ENCODE results near the gene ENOX1. TPM values are rescaled to one million over a fixed set of nuclear protein-coding genes. Genes with fewer than 3 reads are reported as not detected.

The ENOX1 gene
- total RNA-seq, 4 donors from 2014 or later = 3.6 to 18.7 (median 5.7) TPM

DNA sequence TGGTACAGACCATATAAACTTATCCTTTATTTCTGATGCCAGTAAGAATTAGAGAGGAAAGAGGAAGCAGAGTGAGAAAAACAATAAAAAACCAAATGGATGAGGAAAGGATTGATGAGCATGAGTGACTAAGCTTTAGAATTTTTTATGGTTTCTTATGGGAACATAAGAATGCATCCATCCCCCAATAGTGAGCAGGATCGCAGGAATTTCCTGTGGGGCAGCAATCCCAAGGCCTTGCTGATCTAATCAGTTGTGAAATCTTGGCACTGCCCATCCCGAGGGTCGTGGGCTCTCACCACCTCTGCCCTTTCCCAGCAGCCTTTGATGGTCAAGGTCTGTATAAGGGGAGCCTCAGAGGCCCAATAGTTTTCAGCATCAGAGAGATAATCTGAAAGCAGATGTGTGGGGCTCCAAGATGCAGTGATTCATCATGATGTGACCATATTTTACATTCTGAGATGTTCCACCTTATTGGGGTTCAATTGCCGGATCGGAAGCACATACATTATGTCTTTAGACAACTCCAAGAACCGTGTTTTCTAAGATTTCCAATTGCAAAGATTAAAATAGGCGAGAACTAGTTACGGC lies 541.3 kb downstream of the ENOX1 start:
- H3K4me1 ChIP-seq = no peaks in the 10 kb centered on the region
- no peak overlapping the region for H3K27ac ChIP-seq
- H3K4me3 ChIP-seq = no peak overlapping the region
- no peak for DNase-seq
- H3K36me3 ChIP-seq = no peaks in the 10 kb centered on the region
- no peaks in the 10 kb centered on the region for H3K27me3 ChIP-seq
- intact Hi-C loops (cut with DNase I; ENCODE audit: low total_unique reads) = no loop called here
- H3K9me3 ChIP-seq = no peaks in the 10 kb centered on the region
- TF ChIP-seq, protein P1, sequence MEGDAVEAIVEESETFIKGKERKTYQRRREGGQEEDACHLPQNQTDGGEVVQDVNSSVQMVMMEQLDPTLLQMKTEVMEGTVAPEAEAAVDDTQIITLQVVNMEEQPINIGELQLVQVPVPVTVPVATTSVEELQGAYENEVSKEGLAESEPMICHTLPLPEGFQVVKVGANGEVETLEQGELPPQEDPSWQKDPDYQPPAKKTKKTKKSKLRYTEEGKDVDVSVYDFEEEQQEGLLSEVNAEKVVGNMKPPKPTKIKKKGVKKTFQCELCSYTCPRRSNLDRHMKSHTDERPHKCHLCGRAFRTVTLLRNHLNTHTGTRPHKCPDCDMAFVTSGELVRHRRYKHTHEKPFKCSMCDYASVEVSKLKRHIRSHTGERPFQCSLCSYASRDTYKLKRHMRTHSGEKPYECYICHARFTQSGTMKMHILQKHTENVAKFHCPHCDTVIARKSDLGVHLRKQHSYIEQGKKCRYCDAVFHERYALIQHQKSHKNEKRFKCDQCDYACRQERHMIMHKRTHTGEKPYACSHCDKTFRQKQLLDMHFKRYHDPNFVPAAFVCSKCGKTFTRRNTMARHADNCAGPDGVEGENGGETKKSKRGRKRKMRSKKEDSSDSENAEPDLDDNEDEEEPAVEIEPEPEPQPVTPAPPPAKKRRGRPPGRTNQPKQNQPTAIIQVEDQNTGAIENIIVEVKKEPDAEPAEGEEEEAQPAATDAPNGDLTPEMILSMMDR (IDR thresholded peaks at IDR 0.05) = no peak
- TF ChIP-seq POLR2A (IDR thresholded peaks at IDR 0.05) = no peak

GRCh38 chr13:43244481-43244880 lies 542.3 kb downstream of the ENOX1 start:
- H3K4me3 ChIP-seq = no peak overlapping the region
- DNase-seq = no peak
- intact Hi-C loops (cut with DNase I; ENCODE audit: low total_unique reads) = no loop called here
- no peaks in the 10 kb centered on the region for H3K9me3 ChIP-seq
- H3K27me3 ChIP-seq = no peaks in the 10 kb centered on the region
- no peak overlapping the region for H3K27ac ChIP-seq
- no peaks in the 10 kb centered on the region for H3K4me1 ChIP-seq
- no peak for TF ChIP-seq POLR2A (IDR thresholded peaks at IDR 0.05)
- TF ChIP-seq, protein P1 (IDR thresholded peaks at IDR 0.05) = no peak
- no peaks in the 10 kb centered on the region for H3K36me3 ChIP-seq

DNA sequence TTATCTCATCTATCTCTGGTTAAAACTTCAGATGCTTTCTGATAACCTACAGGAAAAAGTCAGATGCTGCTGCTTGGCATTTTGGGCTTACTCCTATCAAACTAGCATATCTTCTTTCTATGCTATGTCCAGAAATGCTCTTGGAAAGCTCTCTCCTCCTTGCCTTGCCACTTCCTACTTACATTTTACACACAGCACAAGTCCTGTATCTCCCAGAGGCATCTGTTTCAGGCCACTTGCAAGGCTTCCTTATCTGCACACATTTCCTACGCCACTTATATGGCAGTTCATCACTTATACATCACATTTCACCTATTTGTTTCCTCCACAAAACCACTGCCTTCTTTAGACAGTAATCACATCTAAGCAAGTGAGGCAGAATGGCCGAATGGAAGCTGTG lies 543.1 kb downstream of the ENOX1 start:
- Histone ChIP-seq H3K4me3 (no peak overlapping the region), H3K27me3 (no peaks in the 10 kb centered on the region), H3K36me3 (no peaks in the 10 kb centered on the region), H3K9me3 (no peaks in the 10 kb centered on the region), H3K27ac (no peak overlapping the region), H3K4me1 (no peaks in the 10 kb centered on the region)
- intact Hi-C loops (cut with DNase I; ENCODE audit: low total_unique reads) = no loop called here
- TF ChIP-seq, protein P1 (IDR thresholded peaks at IDR 0.05) = no peak
- TF ChIP-seq POLR2A (IDR thresholded peaks at IDR 0.05) = no peak
- DNase-seq = no peak

DNA sequence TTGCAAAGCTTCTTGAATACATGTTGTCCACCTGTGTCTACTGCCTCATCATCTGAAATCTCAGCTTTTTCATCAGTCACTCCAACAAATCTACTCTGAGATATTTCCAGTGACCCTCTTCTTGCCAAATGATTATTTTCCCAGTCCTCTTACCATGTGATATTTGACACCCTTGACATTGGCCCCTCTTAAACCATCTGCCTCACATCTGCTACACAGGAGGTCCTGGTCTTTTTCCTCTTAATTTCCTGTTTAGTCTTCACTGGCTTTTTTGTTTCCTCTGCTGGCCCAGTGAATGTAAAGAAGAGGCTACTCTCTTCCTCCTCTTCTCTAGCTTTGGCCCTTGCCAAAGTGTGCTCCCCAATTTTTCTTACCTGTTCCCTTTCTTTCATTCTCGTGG lies 544.7 kb downstream of the ENOX1 start:
- Histone ChIP-seq H3K36me3 (no peaks in the 10 kb centered on the region), H3K27me3 (no peaks in the 10 kb centered on the region), H3K9me3 (no peaks in the 10 kb centered on the region), H3K4me1 (no peaks in the 10 kb centered on the region), H3K27ac (no peak overlapping the region), H3K4me3 (no peak overlapping the region)
- intact Hi-C loops (cut with DNase I; ENCODE audit: low total_unique reads) = no loop called here
- TF ChIP-seq, protein P1 (IDR thresholded peaks at IDR 0.05) = no peak
- TF ChIP-seq POLR2A (IDR thresholded peaks at IDR 0.05) = no peak
- no peak for DNase-seq

- TF ChIP-seq, protein P1 (IDR thresholded peaks at IDR 0.05) = no peak
- TF ChIP-seq POLR2A (IDR thresholded peaks at IDR 0.05) = no peak
- Histone ChIP-seq H3K4me3 (no peak overlapping the region), H3K36me3 (no peaks in the 10 kb centered on the region), H3K9me3 (no peaks in the 10 kb centered on the region), H3K27ac (no peak overlapping the region), H3K4me1 (no peaks in the 10 kb centered on the region), H3K27me3 (no peaks in the 10 kb centered on the region)
- no peak for DNase-seq
- intact Hi-C loops (cut with DNase I; ENCODE audit: low total_unique reads) = no loop called here
These were observed 546.5 kb downstream of the ENOX1 start for GRCh38 chr13:43240278-43240677.
